GM12878 (cell line): ENCODE data around the gene ANO2. TPM values are rescaled to one million over a fixed set of nuclear protein-coding genes. Genes with fewer than 3 reads are reported as not detected.

ENCODE experiments used
- ATAC-seq: fragments of 200-7000 bp; cut with Tn5 transposase; 3 replicates; pipeline ENCODE4 v1.9.1; 2020; ENCODE audit warnings: mild to moderate bottlenecking, moderate library complexity
- BruUV-seq: library from RNA; stranded (reverse); fragments of 400-500 nt; replicated peaks from 2 replicates; lab custom pipeline; 2021; lab: Mats Ljungman, UMichigan
- CTCF ChIA-PET: fragments of 300-600 bp; sonication (Branson Sonifier 250); formaldehyde crosslinking; extraction: SDS; loops from one replicate; lab custom pipeline; 2021; ENCODE audit warnings: inconsistent platforms; lab: Yijun Ruan, JAX
- POLR2A ChIA-PET: fragments of 350-600 bp; formaldehyde crosslinking; extraction: SDS; loops from one replicate; lab custom pipeline; 2021; ENCODE audit warnings: inconsistent platforms; lab: Charles Lee
- RAD21 ChIA-PET: fragments of 300-600 bp; sonication (Branson Sonifier 250); formaldehyde crosslinking; loops from one replicate; lab custom pipeline; 2023; ENCODE audit warnings: antibody characterized with exemption; ENCODE audit not compliant: unreplicated experiment; lab: Charles Lee
- SMC1A ChIA-PET: fragments of 300-600 bp; sonication (Branson Sonifier 250); formaldehyde crosslinking; loops from one replicate; lab custom pipeline; 2023; ENCODE audit not compliant: unreplicated experiment, uncharacterized antibody; lab: Charles Lee
- DNase-seq: peaks from one replicate; pipeline ENCODE4 v3.0.0-alpha.2; 2011; ENCODE audit warnings: low read depth, low spot score
- FAIRE-seq: peaks from 3 replicates; lab custom pipeline; 2011; peaks lifted over from hg19 to GRCh38; lab: Jason Lieb, UNC
- H2AFZ ChIP-seq: 2 replicates; pipeline ENCODE4 v1.6.0; 2011; ENCODE audit warnings: low read depth, low read length, control low read depth; ENCODE audit not compliant: control insufficient read depth
- H3K27ac ChIP-seq: 2 replicates; pipeline ENCODE4 v1.5.1; 2011; ENCODE audit warnings: control low read depth; ENCODE audit not compliant: control insufficient read depth, insufficient read depth
- H3K27me3 ChIP-seq, 2 experiments: replicated peaks in 1 of 2; 2 replicates each; pipeline versions ENCODE4 v1.6.0 to v1.6.1; 2011; ENCODE audit warnings: low read length in 1 of 2; ENCODE audit not compliant: control insufficient read depth in 2 of 2, insufficient read depth in 2 of 2
- H3K36me3 ChIP-seq, 2 experiments: 2 replicates each; pipeline ENCODE4 v1.5.1; 2011; ENCODE audit warnings: low read length in 1 of 2; ENCODE audit not compliant: control insufficient read depth in 2 of 2, insufficient read depth in 2 of 2
- H3K4me1 ChIP-seq: 2 replicates; pipeline ENCODE4 v1.6.1; 2011; ENCODE audit warnings: mild to moderate bottlenecking, low read length, moderate library complexity, mixed read lengths; ENCODE audit not compliant: control insufficient read depth, insufficient read depth
- H3K4me2 ChIP-seq: 2 replicates; pipeline ENCODE4 v1.6.0; 2011; ENCODE audit warnings: control low read depth; ENCODE audit not compliant: control insufficient read depth, insufficient read depth
- H3K4me3 ChIP-seq: fragments of 200-600 bp; sonication (generic); 2 replicates; pipeline ENCODE4 v1.5.1; 2016
- H3K79me2 ChIP-seq: 2 replicates; pipeline ENCODE4 v1.6.0; 2011; ENCODE audit warnings: low read length; ENCODE audit not compliant: control insufficient read depth, insufficient read depth
- H3K9ac ChIP-seq: 2 replicates; pipeline ENCODE4 v1.8.0; 2011; ENCODE audit warnings: low read length, control low read depth, mixed read lengths; ENCODE audit not compliant: control insufficient read depth, insufficient read depth
- H3K9me3 ChIP-seq: replicated peaks from 3 replicates; pipeline ENCODE4 v1.5.1; 2011; ENCODE audit warnings: mild to moderate bottlenecking, low read length; ENCODE audit not compliant: control insufficient read depth, insufficient read depth
- H4K20me1 ChIP-seq: 2 replicates; pipeline ENCODE4 v1.6.0; 2011; ENCODE audit not compliant: control insufficient read depth, insufficient read depth
- BCL11A ChIP-seq: IDR thresholded peaks from 2 replicates; pipeline ENCODE4 v1.6.1; 2011; ENCODE audit warnings: low read depth, low read length
- CEBPB ChIP-seq, 2 experiments: fragments of 150-350 bp in 1 of 2; IDR thresholded peaks; 2 replicates each; pipeline ENCODE4 v1.6.1; 2012 to 2014; ENCODE audit warnings: low read depth in 2 of 2, low read length in 2 of 2, borderline replicate concordance in 1 of 2, inconsistent platforms in 1 of 2
- EP300 ChIP-seq, 2 experiments: fragments of 150-350 bp in 1 of 2; IDR thresholded peaks; 2 replicates each; pipeline ENCODE4 v1.6.1; 2011 to 2012; ENCODE audit warnings: low read depth in 2 of 2, low read length in 2 of 2, borderline replicate concordance in 1 of 2, improper control_type of control experiment in 1 of 2, inconsistent platforms in 1 of 2; ENCODE audit not compliant: control insufficient read depth in 1 of 2
- EZH2 ChIP-seq: IDR thresholded peaks from 2 replicates; pipeline ENCODE4 v1.6.1; 2012; ENCODE audit warnings: low read depth, mild to moderate bottlenecking, control low read depth, inconsistent platforms, low read length, borderline replicate concordance; ENCODE audit not compliant: control insufficient read depth
- JUNB ChIP-seq: IDR thresholded peaks from 2 replicates; pipeline ENCODE4 v1.6.1; 2016; ENCODE audit warnings: antibody characterized with exemption, mild to moderate bottlenecking
- KAT2A ChIP-seq: conservative IDR thresholded peaks from 2 replicates; pipeline ENCODE4 v1.6.1; 2011; ENCODE audit warnings: low read depth, low read length; ENCODE audit not compliant: control insufficient read depth
- KLF5 ChIP-seq: fragments of 450-650 bp; IDR thresholded peaks from 2 replicates; pipeline ENCODE4 v1.6.1; 2014; ENCODE audit warnings: mild to moderate bottlenecking; ENCODE audit not compliant: partially characterized antibody
- MEF2A ChIP-seq: IDR thresholded peaks from 2 replicates; pipeline ENCODE4 v1.6.1; 2011; ENCODE audit warnings: low read depth, mild to moderate bottlenecking, low read length, moderate library complexity; ENCODE audit not compliant: insufficient read depth
- MXI1 ChIP-seq: fragments of 150-350 bp; IDR thresholded peaks from 2 replicates; pipeline ENCODE4 v1.6.1; 2011; ENCODE audit warnings: low read depth, mild to moderate bottlenecking, inconsistent platforms, low read length, improper control_type of control experiment
- NFIC ChIP-seq: IDR thresholded peaks from 2 replicates; pipeline ENCODE4 v1.6.1; 2012; ENCODE audit warnings: low read depth, mild to moderate bottlenecking, inconsistent platforms, low read length, moderate library complexity
- NFYA ChIP-seq: IDR thresholded peaks from 2 replicates; pipeline ENCODE4 v1.6.1; 2011; ENCODE audit warnings: low read depth, mild to moderate bottlenecking, low read length, improper control_type of control experiment, borderline replicate concordance
- NRF1 ChIP-seq: conservative IDR thresholded peaks from 2 replicates; pipeline ENCODE4 v1.6.1; 2011; ENCODE audit warnings: mild to moderate bottlenecking, low read depth, low read length, improper control_type of control experiment
- PAX5 ChIP-seq: IDR thresholded peaks from 2 replicates; pipeline ENCODE4 v1.6.1; 2011; ENCODE audit warnings: low read depth, low read length, borderline replicate concordance
- SIX5 ChIP-seq: IDR thresholded peaks from 2 replicates; pipeline ENCODE4 v1.6.1; 2011; ENCODE audit warnings: mild to moderate bottlenecking, low read depth, low read length, moderate library complexity; ENCODE audit not compliant: severe bottlenecking
- SREBF1 ChIP-seq: IDR thresholded peaks from 2 replicates; pipeline ENCODE4 v1.6.1; 2012; ENCODE audit warnings: mild to moderate bottlenecking, low read length
- TCF3 ChIP-seq: IDR thresholded peaks from 2 replicates; pipeline ENCODE4 v1.6.1; 2012; ENCODE audit warnings: low read depth, mild to moderate bottlenecking, low read length, borderline replicate concordance; ENCODE audit not compliant: insufficient read depth
- ZBED1 ChIP-seq: IDR thresholded peaks from 2 replicates; pipeline ENCODE4 v1.6.1; 2016; ENCODE audit warnings: borderline replicate concordance
- ZSCAN29 ChIP-seq: fragments of 450-650 bp; IDR thresholded peaks from 2 replicates; pipeline ENCODE4 v1.6.1; 2017; ENCODE audit warnings: mild to moderate bottlenecking, moderate library complexity
- WGBS: methylation state at CpG from one replicate; pipeline ENCODE4 v1.1.6; 2016; ENCODE audit warnings: low lambda C conversion rate; ENCODE audit not compliant: insufficient replicate concordance, insufficient coverage; ENCODE audit errors: missing lambda C conversion rate; 5-methylcytosine and 5-hydroxymethylcytosine counted together
- in situ Hi-C: fragments of 300-500 bp; cut with MboI; formaldehyde crosslinking; loops from 9 replicates; pipeline ENCODE4 v1.14.3; 2018; ENCODE audit warnings: mixed read lengths
- intact Hi-C: fragments of 100-400 bp; cut with micrococcal nuclease; formaldehyde crosslinking; loops from one replicate; pipeline ENCODE4 v1.14.2; 2022; ENCODE audit not compliant: unreplicated experiment
- polyA plus RNA-seq, 11 experiments: library from polyadenylated mRNA; depleted of rRNA in 4 of 11; unstranded in 6 of 11; stranded (reverse) in 5 of 11; fragments of >200 nt; fragmentation: Nextera tagmentation in 4 of 11; fragmentation: Illumina TruSeq in 1 of 11; extraction: Ambion mirVana in 4 of 11; extraction: Trizol in 1 of 11; gene quantifications; 1 replicate in 1 of 11; 2 replicates in 10 of 11; pipeline versions ENCODE4 v1.2.1 to v1.2.3, GENCODE V29; 2011 to 2016; ENCODE audit warnings: inconsistent platforms in 2 of 11, missing spikeins in 2 of 11, low read depth in 1 of 11
- total RNA-seq, 4 experiments: library from RNA; depleted of rRNA in 3 of 4; stranded (reverse); fragments of >200 nt in 3 of 4; fragmentation: Illumina TruSeq in 1 of 4; extraction: Trizol in 1 of 4; gene quantifications; 2 replicates each; pipeline versions ENCODE4 v1.2.1 to v1.2.3, GENCODE V29; 2013 to 2021
- TF ChIP-seq, protein P1 (sequence below): fragments of 450-650 bp; IDR thresholded peaks from 2 replicates; pipeline ENCODE4 v1.6.1; 2016; ENCODE audit warnings: mild to moderate bottlenecking, moderate library complexity, borderline replicate concordance
- TF ChIP-seq, protein P2 (sequence below): IDR thresholded peaks from 2 replicates; pipeline ENCODE4 v1.6.1; 2012; ENCODE audit warnings: low read depth, low read length, improper control_type of control experiment

The ANO2 gene
- total and polyA plus RNA-seq, 10 of the 15 experiments (the other 5 are each of a cell fraction or from before 2014, with no cell fraction given) = not detected

DNA sequence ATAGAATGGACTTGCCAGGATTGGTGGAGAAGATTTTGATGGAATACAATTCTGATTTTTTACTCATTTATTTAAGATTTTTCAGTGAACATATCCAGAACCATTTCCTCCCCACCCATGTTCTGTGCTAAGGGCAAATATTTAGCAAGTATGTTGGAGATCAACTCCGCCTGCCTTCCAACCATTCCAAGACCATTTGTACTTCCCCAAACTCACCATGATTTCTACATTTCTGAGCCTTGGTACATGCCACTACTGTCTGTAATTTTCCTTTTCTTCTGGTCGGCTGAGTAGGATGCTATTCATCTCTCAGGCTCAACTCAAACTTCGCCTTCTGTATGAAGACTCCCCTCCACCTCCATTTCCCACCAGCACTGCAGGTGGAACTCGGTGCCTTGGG, 362.5 kb downstream of the ANO2 start:
- Histone ChIP-seq H3K27me3 (peaks cover 0 to 3% of the 10 kb centered on the region in 2 experiments; a peak in 3 of 4 replicates), H4K20me1 (no peaks in the 10 kb centered on the region), H3K9ac (no peak overlapping the region)
- TF ChIP-seq JUNB = no peak
- TF ChIP-seq EZH2 = no peak
- no peak for TF ChIP-seq BCL11A
- TF ChIP-seq NFIC = no peak
- no peak for TF ChIP-seq MEF2A
- TF ChIP-seq, protein P1, sequence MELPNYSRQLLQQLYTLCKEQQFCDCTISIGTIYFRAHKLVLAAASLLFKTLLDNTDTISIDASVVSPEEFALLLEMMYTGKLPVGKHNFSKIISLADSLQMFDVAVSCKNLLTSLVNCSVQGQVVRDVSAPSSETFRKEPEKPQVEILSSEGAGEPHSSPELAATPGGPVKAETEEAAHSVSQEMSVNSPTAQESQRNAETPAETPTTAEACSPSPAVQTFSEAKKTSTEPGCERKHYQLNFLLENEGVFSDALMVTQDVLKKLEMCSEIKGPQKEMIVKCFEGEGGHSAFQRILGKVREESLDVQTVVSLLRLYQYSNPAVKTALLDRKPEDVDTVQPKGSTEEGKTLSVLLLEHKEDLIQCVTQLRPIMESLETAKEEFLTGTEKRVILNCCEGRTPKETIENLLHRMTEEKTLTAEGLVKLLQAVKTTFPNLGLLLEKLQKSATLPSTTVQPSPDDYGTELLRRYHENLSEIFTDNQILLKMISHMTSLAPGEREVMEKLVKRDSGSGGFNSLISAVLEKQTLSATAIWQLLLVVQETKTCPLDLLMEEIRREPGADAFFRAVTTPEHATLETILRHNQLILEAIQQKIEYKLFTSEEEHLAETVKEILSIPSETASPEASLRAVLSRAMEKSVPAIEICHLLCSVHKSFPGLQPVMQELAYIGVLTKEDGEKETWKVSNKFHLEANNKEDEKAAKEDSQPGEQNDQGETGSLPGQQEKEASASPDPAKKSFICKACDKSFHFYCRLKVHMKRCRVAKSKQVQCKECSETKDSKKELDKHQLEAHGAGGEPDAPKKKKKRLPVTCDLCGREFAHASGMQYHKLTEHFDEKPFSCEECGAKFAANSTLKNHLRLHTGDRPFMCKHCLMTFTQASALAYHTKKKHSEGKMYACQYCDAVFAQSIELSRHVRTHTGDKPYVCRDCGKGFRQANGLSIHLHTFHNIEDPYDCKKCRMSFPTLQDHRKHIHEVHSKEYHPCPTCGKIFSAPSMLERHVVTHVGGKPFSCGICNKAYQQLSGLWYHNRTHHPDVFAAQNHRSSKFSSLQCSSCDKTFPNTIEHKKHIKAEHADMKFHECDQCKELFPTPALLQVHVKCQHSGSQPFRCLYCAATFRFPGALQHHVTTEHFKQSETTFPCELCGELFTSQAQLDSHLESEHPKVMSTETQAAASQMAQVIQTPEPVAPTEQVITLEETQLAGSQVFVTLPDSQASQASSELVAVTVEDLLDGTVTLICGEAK = no peak
- TF ChIP-seq ZBED1 = no peak
- no peak for TF ChIP-seq SREBF1
- TF ChIP-seq EP300 (IDR thresholded peaks at IDR 0.05; ENCODE audit: borderline replicate concordance in 1 of 2, control insufficient read depth in 1 of 2, low read depth in 2 of 2, low read length in 2 of 2) = no peak
- TF ChIP-seq KAT2A = no peak
- TF ChIP-seq, protein P2, sequence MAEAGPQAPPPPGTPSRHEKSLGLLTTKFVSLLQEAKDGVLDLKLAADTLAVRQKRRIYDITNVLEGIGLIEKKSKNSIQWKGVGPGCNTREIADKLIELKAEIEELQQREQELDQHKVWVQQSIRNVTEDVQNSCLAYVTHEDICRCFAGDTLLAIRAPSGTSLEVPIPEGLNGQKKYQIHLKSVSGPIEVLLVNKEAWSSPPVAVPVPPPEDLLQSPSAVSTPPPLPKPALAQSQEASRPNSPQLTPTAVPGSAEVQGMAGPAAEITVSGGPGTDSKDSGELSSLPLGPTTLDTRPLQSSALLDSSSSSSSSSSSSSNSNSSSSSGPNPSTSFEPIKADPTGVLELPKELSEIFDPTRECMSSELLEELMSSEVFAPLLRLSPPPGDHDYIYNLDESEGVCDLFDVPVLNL = no peak
- no peak for TF ChIP-seq NFYA
- no peak for TF ChIP-seq NRF1
- no peak for TF ChIP-seq MXI1
- no peak for TF ChIP-seq KLF5
- no peak for TF ChIP-seq PAX5
- no peak for TF ChIP-seq TCF3
- TF ChIP-seq SIX5 = no peak
- no peak for TF ChIP-seq ZSCAN29
- TF ChIP-seq CEBPB (IDR thresholded peaks at IDR 0.05; ENCODE audit: borderline replicate concordance in 1 of 2, low read depth in 2 of 2, low read length in 2 of 2) = no peak
- TF ChIP-seq, all 136 proteins: peak for 0
- intact Hi-C loops (no loop called here), in situ Hi-C loops (no loop called here)
- POLR2A ChIA-PET = no interaction called here
- Histone ChIP-seq H3K36me3 (no peaks in the 10 kb centered on the region), H3K27ac (no peak overlapping the region), H2AFZ (no peak overlapping the region), H3K9me3 (no peaks in the 10 kb centered on the region), H3K4me3 (no peak overlapping the region), H3K4me2 (no peak overlapping the region), H3K4me1 (no peaks in the 10 kb centered on the region), H3K79me2 (no peaks in the 10 kb centered on the region)
- RAD21 ChIA-PET = no interaction called here
- no TSS peak for BruUV-seq
- ATAC-seq (no peak), FAIRE-seq (no peak), DNase-seq (no peak)
- CTCF ChIA-PET = no interaction called here
- 9% methylated on average over 4 of the region's 4 CpGs for WGBS
- SMC1A ChIA-PET = no interaction called here
